Measurements from ENCODE around the gene PRR22. TPM values are rescaled to one million over a fixed set of nuclear protein-coding genes. Genes with fewer than 3 reads are reported as not detected.

PRR22 gene
- total RNA-seq, 1 experiment from 2014 or later, result 13.5 TPM

- CTCF ChIA-PET, result interaction anchor here (1.2 kb wide), 1 partner anchor 13 kb away, joined by 3 read pairs; no protein-coding TSS in a partner anchor
- H4K20me1 ChIP-seq (ENCODE audit: insufficient read depth), result no peaks in the 10 kb centered on the region
- RAD21 ChIA-PET (ENCODE audit: low non-redundant PET in 1 of 2, low total read pairs in 2 of 2, uncharacterized antibody in 2 of 2, unreplicated experiment in 2 of 2), result interaction anchor here in 1 of 2 experiments (0.7 kb wide), 1 partner anchor 170 kb away, joined by 3 read pairs; no protein-coding TSS in a partner anchor
- H3K79me2 ChIP-seq (ENCODE audit: insufficient read depth, low read length), result no peaks in the 10 kb centered on the region
- no peaks in the 10 kb centered on the region for H3K36me3 ChIP-seq (ENCODE audit: control insufficient read depth in 1 of 2, insufficient read depth in 2 of 2, low read length in 2 of 2)
- H3K27ac ChIP-seq (ENCODE audit: low read depth, low read length), result no peak overlapping the region
- H3K9me3 ChIP-seq (ENCODE audit: control insufficient read depth in 1 of 2, insufficient read depth in 1 of 2, low read depth in 1 of 2, low read length in 2 of 2), result no peaks in the 10 kb centered on the region
- intact Hi-C loops (cut with micrococcal nuclease), result no loop called here
- no peak overlapping the region for H3K9ac ChIP-seq (ENCODE audit: low read length)
- TF ChIP-seq POLR2A (IDR thresholded peaks at IDR 0.05; ENCODE audit: borderline replicate concordance, extremely low read depth, insufficient read depth, insufficient read length) (no peak), ATF3 (IDR thresholded peaks at IDR 0.05) (no peak), CBX3 (IDR thresholded peaks at IDR 0.05; ENCODE audit: low read depth) (no peak), POLR2AphosphoS5 (IDR thresholded peaks at IDR 0.05; ENCODE audit: low read depth, low read length) (no peak), FOSL1 (IDR thresholded peaks at IDR 0.05; ENCODE audit: low read depth) (no peak), SRF (IDR thresholded peaks at IDR 0.05; ENCODE audit: low read depth) (no peak), SIN3A (IDR thresholded peaks at IDR 0.05; ENCODE audit: low read depth) (no peak), ZNF274 (IDR thresholded peaks at IDR 0.05; ENCODE audit: low read depth, low read length) (no peak), EZH2 (IDR thresholded peaks at IDR 0.05) (no peak)
- no peak overlapping the region for H2AFZ ChIP-seq (ENCODE audit: low read depth, low read length, poor library complexity, severe bottlenecking)
- POLR2A ChIA-PET, result no interaction called here
- BruUV-seq (replicated peaks), result no TSS peak
- H3K9me2 ChIP-seq (ENCODE audit: insufficient read depth), result no peaks in the 10 kb centered on the region
- no peaks in the 10 kb centered on the region for H3K27me3 ChIP-seq (ENCODE audit: insufficient read depth, low read length)
- ATAC-seq, result no peak
- no peaks in the 10 kb centered on the region for H3K4me1 ChIP-seq (ENCODE audit: control insufficient read depth in 1 of 2, insufficient read depth in 2 of 2, low read length in 2 of 2)
- H3K4me3 ChIP-seq (replicated peaks in 1 of 2; ENCODE audit: low read depth in 1 of 2, low read length in 2 of 2), result no peak overlapping the region
- no peak for DNase-seq (ENCODE audit: low read depth, low spot score)
- no peak overlapping the region for H3K4me2 ChIP-seq (ENCODE audit: low read length)
These were observed 32.7 kb upstream of the PRR22 start for GRCh38 chr19:5817218-5817617.

GRCh38 chr19:5814852-5815246 is 30.3 kb upstream of the PRR22 start:
- ATAC-seq, result no peak
- TF ChIP-seq REST (IDR thresholded peaks at IDR 0.05; ENCODE audit: low read depth) (no peak), CTCF (IDR thresholded peaks at IDR 0.05 in 2 of 3, conservative IDR thresholded peaks at IDR 0.05 in 1 of 3; ENCODE audit: borderline replicate concordance in 1 of 3, insufficient read depth in 1 of 3, low read depth in 2 of 3, low read length in 2 of 3) (no peak), SRF (IDR thresholded peaks at IDR 0.05; ENCODE audit: low read depth) (no peak), ZFX (IDR thresholded peaks at IDR 0.05) (no peak), POLR2AphosphoS5 (IDR thresholded peaks at IDR 0.05; ENCODE audit: low read depth, low read length) (no peak), ELF1 (IDR thresholded peaks at IDR 0.05; ENCODE audit: borderline replicate concordance, low read depth) (no peak), JUND (IDR thresholded peaks at IDR 0.05) (no peak), EZH2 (IDR thresholded peaks at IDR 0.05) (no peak)

More at GRCh38 chr19:5814852-5815246, 30.3 kb upstream of the PRR22 start:
- Histone ChIP-seq H3K36me3 (ENCODE audit: control insufficient read depth in 1 of 2, insufficient read depth in 2 of 2, low read length in 2 of 2) (no peaks in the 10 kb centered on the region), H3K9me3 (ENCODE audit: control insufficient read depth in 1 of 2, insufficient read depth in 1 of 2, low read depth in 1 of 2, low read length in 2 of 2) (no peaks in the 10 kb centered on the region), H3K4me3 (replicated peaks in 1 of 2; ENCODE audit: low read depth in 1 of 2, low read length in 2 of 2) (no peak overlapping the region), H3K79me2 (ENCODE audit: insufficient read depth, low read length) (no peaks in the 10 kb centered on the region), H3K27me3 (ENCODE audit: insufficient read depth, low read length) (no peaks in the 10 kb centered on the region), H3K4me2 (ENCODE audit: low read length) (no peak overlapping the region), H4K20me1 (ENCODE audit: insufficient read depth) (no peaks in the 10 kb centered on the region), H3K9ac (ENCODE audit: low read length) (no peak overlapping the region), H2AFZ (ENCODE audit: low read depth, low read length, poor library complexity, severe bottlenecking) (no peak overlapping the region), H3K27ac (ENCODE audit: low read depth, low read length) (no peak overlapping the region), H3K4me1 (ENCODE audit: control insufficient read depth in 1 of 2, insufficient read depth in 2 of 2, low read length in 2 of 2) (no peaks in the 10 kb centered on the region), H3K9me2 (ENCODE audit: insufficient read depth) (no peaks in the 10 kb centered on the region)
- POLR2A ChIA-PET, result no interaction called here
- DNase-seq (ENCODE audit: low read depth, low spot score), result no peak
- intact Hi-C loops (cut with micrococcal nuclease), result loop anchor here (5.0 kb wide), 1 partner anchor 152 kb away; no protein-coding TSS in a partner anchor
- CTCF ChIA-PET, result interaction anchor here (1.2 kb wide), 1 partner anchor 20 kb away, joined by 3 read pairs; no protein-coding TSS in a partner anchor
- RAD21 ChIA-PET (ENCODE audit: low non-redundant PET in 1 of 2, low total read pairs in 2 of 2, uncharacterized antibody in 2 of 2, unreplicated experiment in 2 of 2), result no interaction called here
- BruUV-seq (replicated peaks), result no TSS peak

Data from HCT116 (cell line).